IMR-90 (cell line): ENCODE results near the gene CCDC116. TPM values are rescaled to one million over a fixed set of nuclear protein-coding genes. Genes with fewer than 3 reads are reported as not detected.

Experiments used
- ATAC-seq: fragments of 200-7000 bp; cut with Tn5 transposase; 2 replicates; pipeline ENCODE4 v1.9.1; 2020; ENCODE audit warnings: low read depth, mild to moderate bottlenecking, moderate library complexity
- BruUV-seq: library from RNA; stranded (reverse); fragments of 400-500 nt; replicated peaks from 2 replicates; lab custom pipeline; 2021; lab: Mats Ljungman, UMichigan
- CTCF ChIA-PET: fragments of 300-600 bp; formaldehyde crosslinking; extraction: SDS; loops from one replicate; lab custom pipeline; 2021; ENCODE audit warnings: antibody characterized with exemption; lab: Yijun Ruan, JAX
- POLR2A ChIA-PET: fragments of 300-600 bp; sonication (Branson Sonifier 250); formaldehyde crosslinking; loops from one replicate; lab custom pipeline; 2022; ENCODE audit warnings: antibody characterized with exemption; ENCODE audit not compliant: unreplicated experiment; lab: Charles Lee
- DNase-seq: peaks from one replicate; pipeline ENCODE4 v3.0.0; 2013
- H2AFZ ChIP-seq: replicated peaks from 2 replicates; pipeline ENCODE3; 2013; ENCODE audit warnings: low read length, mild to moderate bottlenecking; ENCODE audit not compliant: poor library complexity
- H2AK5ac ChIP-seq: 2 replicates; pipeline ENCODE4 v1.6.1; 2013; ENCODE audit warnings: low read depth, low read length, inconsistent platforms
- H2AK9ac ChIP-seq: replicated peaks from 2 replicates; pipeline ENCODE3; 2013; ENCODE audit warnings: mild to moderate bottlenecking, low read depth, low read length, moderate library complexity; ENCODE audit not compliant: poor library complexity
- H2BK120ac ChIP-seq: 2 replicates; pipeline ENCODE4 v1.6.1; 2013; ENCODE audit warnings: low read depth, low read length, inconsistent platforms
- H2BK15ac ChIP-seq: 3 replicates; pipeline ENCODE4 v1.6.1; 2013; ENCODE audit warnings: low read depth, low read length, inconsistent platforms
- H2BK20ac ChIP-seq: 2 replicates; pipeline ENCODE4 v1.6.1; 2013; ENCODE audit warnings: low read depth, mild to moderate bottlenecking, inconsistent platforms, low read length, moderate library complexity
- H2BK5ac ChIP-seq: 2 replicates; pipeline ENCODE4 v1.6.1; 2013; ENCODE audit warnings: mild to moderate bottlenecking, low read depth, low read length, inconsistent platforms; ENCODE audit not compliant: poor library complexity, severe bottlenecking
- H3K14ac ChIP-seq: replicated peaks from 2 replicates; pipeline ENCODE4 v1.6.1; 2013; ENCODE audit warnings: low read depth, low read length, inconsistent platforms
- H3K18ac ChIP-seq: 2 replicates; pipeline ENCODE4 v1.6.1; 2013; ENCODE audit warnings: low read depth, low read length, control low read depth
- H3K23ac ChIP-seq: 2 replicates; pipeline ENCODE4 v1.6.1; 2013; ENCODE audit warnings: low read depth, low read length, inconsistent platforms
- H3K27ac ChIP-seq: 2 replicates; pipeline ENCODE4 v1.5.1; 2013; ENCODE audit warnings: mild to moderate bottlenecking, control low read depth, low read length; ENCODE audit not compliant: insufficient read depth
- H3K27me3 ChIP-seq: 2 replicates; pipeline ENCODE4 v1.6.1; 2013; ENCODE audit warnings: low read length; ENCODE audit not compliant: control insufficient read depth, insufficient read depth
- H3K36me3 ChIP-seq: 2 replicates; pipeline ENCODE4 v1.6.1; 2013; ENCODE audit warnings: low read length, mixed read lengths; ENCODE audit not compliant: control insufficient read depth, insufficient read depth
- H3K4ac ChIP-seq: 2 replicates; pipeline ENCODE4 v1.6.1; 2013; ENCODE audit warnings: low read depth, low read length, inconsistent platforms
- H3K4me1 ChIP-seq: 2 replicates; pipeline ENCODE4 v1.6.1; 2013; ENCODE audit warnings: low read length, mixed read lengths; ENCODE audit not compliant: control insufficient read depth, insufficient read depth
- H3K4me2 ChIP-seq: 2 replicates; pipeline ENCODE4 v1.6.1; 2013; ENCODE audit warnings: low read depth, mild to moderate bottlenecking, control low read depth, low read length, moderate library complexity
- H3K4me3 ChIP-seq: 2 replicates; pipeline ENCODE4 v1.5.1; 2013; ENCODE audit warnings: low read depth, mild to moderate bottlenecking, control low read depth, low read length, moderate library complexity; ENCODE audit not compliant: insufficient read depth
- H3K56ac ChIP-seq: 2 replicates; pipeline ENCODE4 v1.6.1; 2013; ENCODE audit warnings: low read length, inconsistent platforms; ENCODE audit not compliant: insufficient read depth; ENCODE audit errors: extremely low read depth
- H3K79me1 ChIP-seq, 2 experiments: 2 replicates each; pipeline ENCODE4 v1.6.1; 2013; ENCODE audit warnings: low read length in 2 of 2, inconsistent platforms in 1 of 2, low read depth in 1 of 2
- H3K9ac ChIP-seq: 2 replicates; pipeline ENCODE4 v1.6.1; 2013; ENCODE audit warnings: low read depth, low read length, control low read depth
- H3K9me1 ChIP-seq: 2 replicates; pipeline ENCODE4 v1.6.1; 2013; ENCODE audit warnings: low read length, inconsistent platforms; ENCODE audit not compliant: insufficient read depth
- H3K9me3 ChIP-seq: 2 replicates; pipeline ENCODE4 v1.6.1; 2013; ENCODE audit warnings: low read length; ENCODE audit not compliant: control insufficient read depth, insufficient read depth
- H4K20me1 ChIP-seq: 2 replicates; pipeline ENCODE4 v1.6.1; 2013; ENCODE audit warnings: low read length, inconsistent platforms; ENCODE audit not compliant: insufficient read depth
- H4K5ac ChIP-seq: 2 replicates; pipeline ENCODE4 v1.6.1; 2013; ENCODE audit warnings: mild to moderate bottlenecking, low read depth, low read length, control low read depth
- H4K8ac ChIP-seq, 2 experiments: 2 replicates each; pipeline ENCODE4 v1.6.1; 2013; ENCODE audit warnings: low read depth in 2 of 2, low read length in 2 of 2, control low read depth in 1 of 2, inconsistent platforms in 1 of 2
- H4K91ac ChIP-seq: 2 replicates; pipeline ENCODE4 v1.6.1; 2013; ENCODE audit warnings: low read depth, low read length, inconsistent platforms; ENCODE audit not compliant: insufficient read depth
- BHLHE40 ChIP-seq: fragments of 150-350 bp; IDR thresholded peaks from 2 replicates; pipeline ENCODE4 v1.6.1; 2016; ENCODE audit warnings: mild to moderate bottlenecking, low read depth, low read length
- CEBPB ChIP-seq: IDR thresholded peaks from 2 replicates; pipeline ENCODE4 v1.6.1; 2012; ENCODE audit warnings: low read depth, low read length, improper control_type of control experiment
- CHD1 ChIP-seq: IDR thresholded peaks from 2 replicates; pipeline ENCODE4 v1.6.1; 2012; ENCODE audit warnings: low read depth, low read length, improper control_type of control experiment
- FOS ChIP-seq: fragments of 150-350 bp; IDR thresholded peaks from 2 replicates; pipeline ENCODE4 v1.6.1; 2016; ENCODE audit warnings: low read depth, low read length
- MAFK ChIP-seq: IDR thresholded peaks from 2 replicates; pipeline ENCODE4 v1.6.1; 2012; ENCODE audit warnings: low read depth, low read length, improper control_type of control experiment
- MAZ ChIP-seq: IDR thresholded peaks from 2 replicates; pipeline ENCODE4 v1.6.1; 2012; ENCODE audit warnings: low read depth, mild to moderate bottlenecking, low read length, improper control_type of control experiment, moderate library complexity, borderline replicate concordance
- MXI1 ChIP-seq: IDR thresholded peaks from 2 replicates; pipeline ENCODE4 v1.6.1; 2012; ENCODE audit warnings: low read depth, mild to moderate bottlenecking, low read length, moderate library complexity, borderline replicate concordance
- NFE2L2 ChIP-seq: fragments of 150-350 bp; IDR thresholded peaks from 2 replicates; pipeline ENCODE4 v1.6.1; 2016; ENCODE audit warnings: low read depth, mild to moderate bottlenecking, low read length
- POLR2A ChIP-seq: IDR thresholded peaks from 2 replicates; pipeline ENCODE4 v1.6.1; 2012; ENCODE audit warnings: mild to moderate bottlenecking, low read depth, low read length
- RAD21 ChIP-seq: IDR thresholded peaks from 2 replicates; pipeline ENCODE4 v1.6.1; 2012; ENCODE audit warnings: low read length, improper control_type of control experiment
- RCOR1 ChIP-seq: IDR thresholded peaks from 2 replicates; pipeline ENCODE4 v1.6.1; 2012; ENCODE audit warnings: mild to moderate bottlenecking, low read length, improper control_type of control experiment; ENCODE audit not compliant: insufficient replicate concordance
- RFX5 ChIP-seq: IDR thresholded peaks from 2 replicates; pipeline ENCODE4 v1.8.0; 2012; ENCODE audit warnings: low read depth, mild to moderate bottlenecking, low read length, moderate library complexity
- SMC3 ChIP-seq: fragments of 150-350 bp; IDR thresholded peaks from 2 replicates; pipeline ENCODE4 v1.6.1; 2016; ENCODE audit warnings: low read depth, mild to moderate bottlenecking, antibody characterized with exemption, low read length, moderate library complexity
- WGBS, 2 experiments: methylation state at CpG; one replicate each; pipeline versions ENCODE4 v1.1.5 to v1.1.7; 2013; ENCODE audit warnings: missing lambda C conversion rate in 2 of 2; ENCODE audit not compliant: insufficient read length in 1 of 2; ENCODE audit errors: extremely low coverage in 2 of 2; 5-methylcytosine and 5-hydroxymethylcytosine counted together
- dilution Hi-C: fragments of 300-500 bp; cut with HindIII; formaldehyde crosslinking; loops from one replicate; pipeline ENCODE4 v1.14.3; 2018; ENCODE audit warnings: low sequenced_read_pairs; ENCODE audit not compliant: unreplicated experiment
- in situ Hi-C: fragments of 300-500 bp; cut with MboI; formaldehyde crosslinking; loops from 3 replicates; pipeline ENCODE4 v1.14.3; 2019; ENCODE audit warnings: low sequenced_read_pairs, inconsistent platforms, mixed read lengths
- intact Hi-C: fragments of 100-400 bp; cut with micrococcal nuclease; formaldehyde crosslinking; loops from 2 replicates; pipeline ENCODE4 v1.10.0; 2022
- polyA plus RNA-seq, 3 experiments: library from polyadenylated mRNA; depleted of rRNA; stranded (reverse); fragments of >200 nt; gene quantifications; 2 replicates each; pipeline ENCODE4 v1.2.3, GENCODE V29; 2012; ENCODE audit warnings: low replicate concordance in 1 of 3
- total RNA-seq: library from RNA; depleted of rRNA; stranded (reverse); fragments of >200 nt; gene quantifications from 2 replicates; pipeline ENCODE4 v1.2.3, GENCODE V29; 2012
- TF ChIP-seq, protein P1 (sequence below): fragments of 150-350 bp; IDR thresholded peaks from 2 replicates; pipeline ENCODE4 v1.6.1; 2016; ENCODE audit warnings: low read depth, mild to moderate bottlenecking, low read length, moderate library complexity, borderline replicate concordance
- TF ChIP-seq, protein P2 (sequence below): fragments of 150-350 bp; IDR thresholded peaks from 2 replicates; pipeline ENCODE4 v1.6.1; 2017; ENCODE audit warnings: mild to moderate bottlenecking, antibody characterized with exemption, low read length, low read depth
- TF ChIP-seq, protein P3 (sequence below): conservative IDR thresholded peaks from 2 replicates; pipeline ENCODE4 v1.5.1; 2012; ENCODE audit warnings: mild to moderate bottlenecking, low read depth, low read length, improper control_type of control experiment

Gene CCDC116
- total and polyA plus RNA-seq, 2 of the 4 experiments (the other 2 are of a cell fraction) = under 0.01 to 0.27 TPM

DNA sequence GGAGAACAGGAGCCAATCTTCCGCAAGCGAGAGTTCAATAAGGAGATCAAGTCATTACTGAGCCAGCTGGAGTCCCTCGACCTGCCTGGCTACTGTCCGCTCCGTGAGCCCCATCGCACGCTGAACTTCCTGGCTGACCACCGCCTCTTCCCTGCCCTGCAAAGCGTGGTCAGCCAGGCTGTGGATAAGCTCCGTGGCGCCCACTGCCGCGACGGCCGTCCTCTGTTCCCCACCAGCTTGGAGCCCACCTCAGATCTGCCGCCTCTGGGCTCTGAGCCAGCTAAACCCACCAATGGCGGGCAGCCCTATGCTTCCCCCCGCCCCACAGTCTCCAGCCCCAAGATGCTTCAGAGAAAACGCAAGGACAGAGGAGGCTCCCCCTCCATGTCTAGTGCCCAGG is 2.3 kb downstream of the CCDC116 start:
- H4K20me1 ChIP-seq = no peaks in the 10 kb centered on the region; the same call in 1 of the 2 replicates
- H3K36me3 ChIP-seq = no peaks in the 10 kb centered on the region
- no peak overlapping the region for H2AFZ ChIP-seq
- H2BK20ac ChIP-seq = no peak overlapping the region
- H3K27ac ChIP-seq = no peak overlapping the region
- in situ Hi-C loops = no loop called here
- H3K56ac ChIP-seq = no peak overlapping the region
- no peak overlapping the region for H3K23ac ChIP-seq
- H2BK15ac ChIP-seq = no peak overlapping the region
- no peak overlapping the region for H3K18ac ChIP-seq
- no peak overlapping the region for H2AK5ac ChIP-seq
- no peak for ATAC-seq
- intact Hi-C loops = no loop called here
- H4K8ac ChIP-seq = no peak overlapping the region
- dilution Hi-C loops = no loop called here
- TF ChIP-seq, protein P1, sequence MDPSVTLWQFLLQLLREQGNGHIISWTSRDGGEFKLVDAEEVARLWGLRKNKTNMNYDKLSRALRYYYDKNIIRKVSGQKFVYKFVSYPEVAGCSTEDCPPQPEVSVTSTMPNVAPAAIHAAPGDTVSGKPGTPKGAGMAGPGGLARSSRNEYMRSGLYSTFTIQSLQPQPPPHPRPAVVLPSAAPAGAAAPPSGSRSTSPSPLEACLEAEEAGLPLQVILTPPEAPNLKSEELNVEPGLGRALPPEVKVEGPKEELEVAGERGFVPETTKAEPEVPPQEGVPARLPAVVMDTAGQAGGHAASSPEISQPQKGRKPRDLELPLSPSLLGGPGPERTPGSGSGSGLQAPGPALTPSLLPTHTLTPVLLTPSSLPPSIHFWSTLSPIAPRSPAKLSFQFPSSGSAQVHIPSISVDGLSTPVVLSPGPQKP = no peak
- no peak for TF ChIP-seq SMC3
- no peak for TF ChIP-seq CHD1
- no peak for TF ChIP-seq MAZ
- TF ChIP-seq BHLHE40 = no peak
- no peak for TF ChIP-seq FOS
- no peak for TF ChIP-seq MXI1
- TF ChIP-seq RCOR1 = no peak
- TF ChIP-seq POLR2A = no peak
- TF ChIP-seq MAFK = no peak
- no peak for TF ChIP-seq RFX5
- no peak for TF ChIP-seq CEBPB
- TF ChIP-seq, protein P2, sequence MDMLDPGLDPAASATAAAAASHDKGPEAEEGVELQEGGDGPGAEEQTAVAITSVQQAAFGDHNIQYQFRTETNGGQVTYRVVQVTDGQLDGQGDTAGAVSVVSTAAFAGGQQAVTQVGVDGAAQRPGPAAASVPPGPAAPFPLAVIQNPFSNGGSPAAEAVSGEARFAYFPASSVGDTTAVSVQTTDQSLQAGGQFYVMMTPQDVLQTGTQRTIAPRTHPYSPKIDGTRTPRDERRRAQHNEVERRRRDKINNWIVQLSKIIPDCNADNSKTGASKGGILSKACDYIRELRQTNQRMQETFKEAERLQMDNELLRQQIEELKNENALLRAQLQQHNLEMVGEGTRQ = no peak
- TF ChIP-seq RAD21 = no peak
- TF ChIP-seq, protein P3, sequence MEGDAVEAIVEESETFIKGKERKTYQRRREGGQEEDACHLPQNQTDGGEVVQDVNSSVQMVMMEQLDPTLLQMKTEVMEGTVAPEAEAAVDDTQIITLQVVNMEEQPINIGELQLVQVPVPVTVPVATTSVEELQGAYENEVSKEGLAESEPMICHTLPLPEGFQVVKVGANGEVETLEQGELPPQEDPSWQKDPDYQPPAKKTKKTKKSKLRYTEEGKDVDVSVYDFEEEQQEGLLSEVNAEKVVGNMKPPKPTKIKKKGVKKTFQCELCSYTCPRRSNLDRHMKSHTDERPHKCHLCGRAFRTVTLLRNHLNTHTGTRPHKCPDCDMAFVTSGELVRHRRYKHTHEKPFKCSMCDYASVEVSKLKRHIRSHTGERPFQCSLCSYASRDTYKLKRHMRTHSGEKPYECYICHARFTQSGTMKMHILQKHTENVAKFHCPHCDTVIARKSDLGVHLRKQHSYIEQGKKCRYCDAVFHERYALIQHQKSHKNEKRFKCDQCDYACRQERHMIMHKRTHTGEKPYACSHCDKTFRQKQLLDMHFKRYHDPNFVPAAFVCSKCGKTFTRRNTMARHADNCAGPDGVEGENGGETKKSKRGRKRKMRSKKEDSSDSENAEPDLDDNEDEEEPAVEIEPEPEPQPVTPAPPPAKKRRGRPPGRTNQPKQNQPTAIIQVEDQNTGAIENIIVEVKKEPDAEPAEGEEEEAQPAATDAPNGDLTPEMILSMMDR = no peak
- no peak for TF ChIP-seq NFE2L2
- no peak overlapping the region for H2BK5ac ChIP-seq
- DNase-seq = no peak
- no peaks in the 10 kb centered on the region for H3K9me1 ChIP-seq
- H3K4me2 ChIP-seq = no peak overlapping the region
- no peak overlapping the region for H4K91ac ChIP-seq
- WGBS, 2 experiments = 56% methylated on average over 17 of the region's 19 CpGs; no CpG with 5 or more reads in 1 of the 2 experiments
- H3K9me3 ChIP-seq = no peaks in the 10 kb centered on the region
- no peak overlapping the region for H3K4ac ChIP-seq
- CTCF ChIA-PET = no interaction called here
- no TSS peak for BruUV-seq
- no peak overlapping the region for H3K4me3 ChIP-seq
- peaks cover 0 to under 1% of the 10 kb centered on the region in 2 experiments; a peak in 1 of 4 replicates for H3K79me1 ChIP-seq
- POLR2A ChIA-PET = no interaction called here
- no peaks in the 10 kb centered on the region for H3K4me1 ChIP-seq
- no peak overlapping the region for H3K9ac ChIP-seq
- H2AK9ac ChIP-seq = no peak overlapping the region
- H2BK120ac ChIP-seq = no peak overlapping the region
- H4K5ac ChIP-seq = no peak overlapping the region
- H3K14ac ChIP-seq = no peak overlapping the region
- no peaks in the 10 kb centered on the region for H3K27me3 ChIP-seq
